Measurements from ENCODE around the gene NUMB. TPM values are rescaled to one million over a fixed set of nuclear protein-coding genes. Genes with fewer than 3 reads are reported as not detected.

The NUMB gene
- total RNA-seq, 1 donor from 2014 or later = 76.4 TPM

- no peak for DNase-seq (ENCODE audit: low spot score)
Measured at GRCh38 chr14:73234586-73235394, 223.6 kb downstream of the NUMB start.

- no peak for DNase-seq (ENCODE audit: low spot score)
Measured at GRCh38 chr14:73234029-73234428, 224.3 kb downstream of the NUMB start.

- DNase-seq (ENCODE audit: low spot score) = no peak
Measured at GRCh38 chr14:73233564-73233963, 224.8 kb downstream of the NUMB start.

- no peak for DNase-seq (ENCODE audit: low spot score)
Measured at GRCh38 chr14:73232984-73233383, 225.4 kb downstream of the NUMB start.

- DNase-seq (ENCODE audit: low spot score) = no peak
Measured at GRCh38 chr14:73231981-73232851, 226.1 kb downstream of the NUMB start.

- DNase-seq (ENCODE audit: low spot score) = no peak
Measured at GRCh38 chr14:73230051-73230450, 228.3 kb downstream of the NUMB start.

GRCh38 chr14:73227812-73228781 lies 230.2 kb downstream of the NUMB start:
- no peak for DNase-seq (ENCODE audit: low spot score)

- DNase-seq (ENCODE audit: low spot score) = no peak
Measured at GRCh38 chr14:73225496-73225895, 232.8 kb downstream of the NUMB start.

Other genes starting within 250 kb of the NUMB start
- gene PAPLN, start 221.0 kb downstream of the NUMB start, total RNA-seq = 6.4 TPM
- 11.0 TPM for gene RIOX1, start 32.4 kb upstream of the NUMB start, total RNA-seq
- 12.7 TPM for gene ACOT1, start 78.6 kb upstream of the NUMB start, total RNA-seq
- 0.22 TPM for gene HEATR4, start 100.4 kb upstream of the NUMB start, total RNA-seq
- 154 TPM for gene ACOT2, start 110.7 kb upstream of the NUMB start, total RNA-seq
- 4.9 TPM for gene ACOT4, start 133.3 kb upstream of the NUMB start, total RNA-seq
- gene ACOT6, start 154.0 kb upstream of the NUMB start, total RNA-seq = not detected
- gene DNAL1, start 186.4 kb upstream of the NUMB start, total RNA-seq = 19.5 TPM

All from mesenteric fat pad (tissue), 1 donor.